HG03097 (cell line): Measurements from ENCODE around the gene PRSS56.

ENCODE experiments used
- ATAC-seq: cut with Tn5 transposase; IDR thresholded peaks from one replicate; pipeline ENCODE4 v1.9.1; 2021; ENCODE audit not compliant: unreplicated experiment, low FRiP score

Gene PRSS56

DNA sequence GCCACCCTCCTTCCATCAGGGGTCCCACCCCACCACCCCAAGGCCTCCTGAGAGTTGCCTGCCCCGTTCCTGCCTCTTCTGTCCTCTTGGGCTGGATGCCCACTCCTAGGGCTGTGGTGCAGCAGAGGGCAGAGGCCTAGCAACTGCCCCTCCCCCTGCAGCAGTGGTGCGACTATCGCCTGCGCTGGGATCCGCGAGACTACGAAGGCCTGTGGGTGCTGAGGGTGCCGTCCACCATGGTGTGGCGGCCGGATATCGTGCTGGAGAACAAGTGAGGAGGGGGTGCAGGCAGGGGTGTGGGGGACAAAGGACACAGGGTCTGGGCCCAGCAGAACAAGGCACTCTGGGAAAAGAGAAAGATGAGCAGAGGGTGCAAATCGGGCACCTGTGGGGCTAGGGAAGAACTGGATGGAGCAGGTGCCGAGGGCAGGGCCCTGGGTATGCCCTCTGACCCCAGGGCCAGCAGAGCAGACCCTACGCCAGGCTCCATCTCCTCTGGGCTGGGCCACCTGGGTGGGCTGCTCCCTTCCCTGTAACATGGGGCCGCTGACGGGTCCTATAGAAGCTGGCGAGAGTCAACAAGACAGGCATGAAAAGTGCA, 20.4 kb downstream of the PRSS56 start:
- no peak for ATAC-seq

DNA sequence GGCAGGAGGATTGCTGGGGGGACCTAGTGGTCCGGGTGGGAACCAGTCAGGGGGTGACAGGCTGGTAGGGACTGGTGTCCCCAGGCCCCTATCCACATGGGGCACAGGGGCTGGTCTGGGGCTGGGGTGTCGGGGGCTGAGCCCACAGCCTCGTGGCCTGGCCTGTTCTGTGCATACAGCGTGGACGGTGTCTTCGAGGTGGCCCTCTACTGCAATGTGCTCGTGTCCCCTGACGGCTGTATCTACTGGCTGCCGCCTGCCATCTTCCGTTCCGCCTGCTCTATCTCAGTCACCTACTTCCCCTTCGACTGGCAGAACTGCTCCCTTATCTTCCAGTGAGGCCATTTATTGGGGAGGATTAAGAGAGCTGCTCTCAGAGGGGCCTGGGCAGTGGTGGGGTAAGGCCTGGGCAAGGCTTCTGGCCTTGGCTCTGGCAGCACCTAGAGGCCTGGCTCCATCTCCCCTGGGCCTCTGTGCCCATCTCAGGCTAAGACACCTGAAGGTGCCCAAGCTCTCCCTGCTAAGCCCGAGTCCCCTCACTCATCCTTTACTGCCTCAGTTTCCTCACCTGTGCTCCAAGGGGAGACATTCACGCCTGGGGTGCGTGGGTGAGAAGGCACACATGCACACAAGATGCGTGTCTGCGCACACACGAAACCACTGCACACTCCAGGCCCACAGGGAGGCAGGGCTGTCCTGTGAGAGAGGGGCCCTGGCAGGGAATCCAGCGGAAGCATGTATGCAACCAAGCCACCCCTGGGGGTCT, 21.2 kb downstream of the PRSS56 start:
- no peak for ATAC-seq

DNA sequence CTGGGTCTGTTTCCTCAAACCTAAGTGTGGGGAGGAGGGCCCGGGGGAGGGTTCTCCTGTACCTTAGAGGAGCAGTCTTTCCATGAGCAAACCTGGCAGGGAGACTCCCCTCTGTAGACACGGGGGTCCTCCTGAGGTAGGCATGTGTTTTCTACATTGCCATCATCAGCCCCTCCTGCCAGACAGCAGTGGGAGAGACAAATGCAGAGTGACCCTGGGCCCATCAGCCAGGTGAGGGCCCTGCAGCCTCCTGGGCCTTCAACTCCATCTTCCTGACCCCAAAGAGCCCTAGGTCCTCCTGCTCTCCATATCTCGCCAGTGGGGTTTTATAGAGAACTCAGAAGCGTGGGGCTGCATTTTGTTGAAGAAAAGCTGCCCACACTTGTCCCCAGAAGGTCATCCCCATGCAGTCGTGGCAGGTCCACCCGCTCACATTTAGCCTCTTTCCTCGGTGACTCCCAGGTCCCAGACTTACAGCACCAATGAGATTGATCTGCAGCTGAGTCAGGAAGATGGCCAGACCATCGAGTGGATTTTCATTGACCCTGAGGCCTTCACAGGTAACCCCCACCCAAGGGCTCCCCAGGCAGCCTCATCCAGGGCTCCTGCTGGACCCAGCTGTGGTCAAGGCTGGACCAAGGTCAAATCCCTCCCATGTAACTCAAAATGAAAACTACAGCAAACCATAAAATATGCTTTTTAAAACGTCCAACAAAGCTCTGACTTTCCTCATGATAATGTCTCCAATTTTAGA, 21.9 kb downstream of the PRSS56 start:
- ATAC-seq, result no peak

DNA sequence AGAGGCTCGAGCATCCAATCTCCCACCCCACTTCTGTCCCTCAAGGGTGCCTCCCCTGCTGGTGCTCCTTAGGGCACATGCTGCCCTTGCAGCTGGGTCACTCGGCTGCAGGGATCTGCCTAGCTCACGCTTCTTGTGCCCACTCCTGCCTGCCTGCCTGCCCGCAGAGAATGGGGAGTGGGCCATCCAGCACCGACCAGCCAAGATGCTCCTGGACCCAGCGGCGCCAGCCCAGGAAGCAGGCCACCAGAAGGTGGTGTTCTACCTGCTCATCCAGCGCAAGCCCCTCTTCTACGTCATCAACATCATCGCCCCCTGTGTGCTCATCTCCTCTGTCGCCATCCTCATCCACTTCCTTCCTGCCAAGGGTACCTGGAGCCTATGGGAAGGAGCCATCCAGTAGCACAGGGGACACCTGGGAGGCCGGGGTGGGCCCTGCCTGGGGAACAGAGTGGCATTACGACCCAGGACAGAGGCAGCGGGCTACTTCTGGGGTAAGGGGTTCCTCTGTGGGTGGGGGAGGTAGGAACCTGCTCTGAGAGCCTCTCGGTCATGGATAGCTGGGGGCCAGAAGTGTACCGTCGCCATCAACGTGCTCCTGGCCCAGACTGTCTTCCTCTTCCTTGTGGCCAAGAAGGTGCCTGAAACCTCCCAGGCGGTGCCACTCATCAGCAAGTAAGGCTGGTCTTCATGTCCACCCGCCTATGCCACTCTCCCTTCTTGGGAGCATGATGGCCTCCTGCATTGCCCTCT, 22.7 kb downstream of the PRSS56 start:
- ATAC-seq, result no peak

DNA sequence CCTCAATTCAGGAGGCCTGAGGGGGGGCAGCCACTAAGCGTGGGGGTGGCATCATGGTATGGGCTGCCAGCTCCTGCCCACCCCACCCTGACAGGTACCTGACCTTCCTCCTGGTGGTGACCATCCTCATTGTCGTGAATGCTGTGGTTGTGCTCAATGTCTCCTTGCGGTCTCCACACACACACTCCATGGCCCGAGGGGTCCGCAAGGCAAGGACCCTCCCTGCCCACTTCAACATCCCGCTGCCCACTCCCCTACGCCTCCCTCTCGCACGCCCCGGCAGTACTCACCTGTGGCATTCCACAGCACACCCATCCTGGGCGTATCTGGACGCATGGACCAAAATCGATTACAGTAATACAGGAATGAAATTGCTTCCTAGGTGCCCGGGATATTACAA, 23.3 kb downstream of the PRSS56 start:
- ATAC-seq, result no peak

DNA sequence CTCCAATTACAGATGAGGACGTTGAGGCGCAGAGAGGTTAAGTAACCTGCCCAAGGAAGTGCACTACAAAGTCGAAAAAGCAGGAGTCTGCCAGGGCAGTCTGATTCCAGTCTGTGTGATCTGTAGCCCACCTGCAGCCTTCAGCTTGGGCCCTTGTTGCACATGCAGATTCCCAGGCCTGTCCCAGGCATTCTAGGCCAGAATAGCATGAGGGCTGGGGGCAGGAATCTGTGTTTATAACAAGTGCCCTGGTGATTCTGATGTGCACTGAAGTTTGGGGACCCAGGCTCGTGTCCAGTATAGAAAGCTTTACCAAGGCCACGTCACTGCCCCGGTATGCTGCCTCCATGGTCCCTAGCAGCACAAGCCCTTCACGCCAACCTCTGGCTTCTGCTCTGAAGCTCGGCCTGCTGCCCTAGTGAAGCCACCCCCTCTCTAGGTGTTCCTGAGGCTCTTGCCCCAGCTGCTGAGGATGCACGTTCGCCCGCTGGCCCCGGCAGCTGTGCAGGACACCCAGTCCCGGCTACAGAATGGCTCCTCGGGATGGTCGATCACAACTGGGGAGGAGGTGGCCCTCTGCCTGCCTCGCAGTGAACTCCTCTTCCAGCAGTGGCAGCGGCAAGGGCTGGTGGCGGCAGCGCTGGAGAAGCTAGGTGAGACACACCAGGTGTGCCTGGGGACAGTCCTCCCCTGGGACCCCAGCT, 23.9 kb downstream of the PRSS56 start:
- ATAC-seq, result no peak

DNA sequence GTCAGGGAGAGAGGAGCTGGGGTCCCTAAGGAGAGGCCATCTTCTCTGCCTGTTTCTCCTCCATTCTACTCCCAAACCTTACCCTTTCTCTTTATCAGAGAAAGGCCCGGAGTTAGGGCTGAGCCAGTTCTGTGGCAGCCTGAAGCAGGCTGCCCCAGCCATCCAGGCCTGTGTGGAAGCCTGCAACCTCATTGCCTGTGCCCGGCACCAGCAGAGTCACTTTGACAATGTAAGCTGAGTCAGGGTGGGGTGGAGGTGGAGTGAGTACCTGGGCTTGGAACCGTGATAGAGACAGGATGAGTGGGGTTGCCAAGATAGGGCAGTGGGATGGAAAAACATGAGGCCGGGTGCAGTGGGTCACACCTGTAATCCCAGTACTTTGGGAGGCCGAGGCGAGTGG, 24.5 kb downstream of the PRSS56 start:
- ATAC-seq, result no peak

DNA sequence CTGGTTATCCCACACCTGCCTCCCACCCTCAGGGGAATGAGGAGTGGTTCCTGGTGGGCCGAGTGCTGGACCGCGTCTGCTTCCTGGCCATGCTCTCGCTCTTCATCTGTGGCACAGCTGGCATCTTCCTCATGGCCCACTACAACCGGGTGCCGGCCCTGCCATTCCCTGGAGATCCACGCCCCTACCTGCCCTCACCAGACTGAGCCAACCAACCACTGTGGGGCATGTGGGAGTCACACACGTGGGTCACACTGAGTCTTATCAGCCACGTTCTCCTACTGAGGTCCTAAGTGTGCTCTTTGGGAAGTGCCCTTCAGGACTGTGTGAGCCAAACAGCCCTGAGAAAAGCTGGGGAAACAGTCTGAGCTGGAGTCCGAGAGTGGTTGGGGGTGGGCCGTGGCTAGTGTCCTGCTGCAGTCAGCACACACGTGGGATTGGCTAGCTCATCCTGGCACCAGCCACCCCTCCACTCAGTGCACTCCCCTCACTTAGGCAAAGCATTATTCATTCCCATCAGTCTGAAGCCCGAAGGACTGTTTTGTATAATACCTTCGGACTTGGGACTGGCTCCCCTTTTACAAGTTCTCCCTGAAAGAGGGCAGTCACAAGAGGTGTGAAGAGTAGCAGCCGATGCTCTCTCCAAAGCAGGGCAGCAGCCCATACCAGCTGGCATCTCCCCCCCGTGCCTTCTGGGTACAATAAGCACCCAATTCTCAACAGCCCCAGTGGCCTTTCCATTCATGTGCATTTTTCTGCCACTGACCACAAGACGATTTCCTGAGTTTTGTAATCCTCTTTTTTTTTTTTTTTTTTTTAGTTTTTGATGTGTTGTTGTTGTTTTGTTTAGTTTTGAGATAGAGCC, 25.6 kb downstream of the PRSS56 start:
- no peak for ATAC-seq

DNA sequence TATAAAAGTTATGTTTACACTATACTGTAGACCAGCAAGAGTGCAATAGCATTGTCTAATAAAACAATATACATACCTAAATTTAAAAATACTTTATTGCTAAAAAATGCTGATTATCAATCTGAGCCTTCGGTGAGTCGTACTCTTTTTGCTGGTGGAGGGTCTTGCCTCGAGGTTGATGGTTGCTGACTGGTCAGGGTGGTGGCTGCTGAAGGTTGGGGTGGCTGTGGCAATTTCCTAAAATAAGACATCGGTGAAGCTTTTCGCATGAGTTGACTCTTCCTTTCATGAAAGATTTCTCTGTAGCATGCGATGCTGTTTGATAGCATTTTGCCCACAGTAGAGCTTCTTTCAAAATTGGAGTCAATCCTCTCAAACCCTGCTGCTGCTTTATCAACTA, 27.8 kb downstream of the PRSS56 start:
- no peak for ATAC-seq

DNA sequence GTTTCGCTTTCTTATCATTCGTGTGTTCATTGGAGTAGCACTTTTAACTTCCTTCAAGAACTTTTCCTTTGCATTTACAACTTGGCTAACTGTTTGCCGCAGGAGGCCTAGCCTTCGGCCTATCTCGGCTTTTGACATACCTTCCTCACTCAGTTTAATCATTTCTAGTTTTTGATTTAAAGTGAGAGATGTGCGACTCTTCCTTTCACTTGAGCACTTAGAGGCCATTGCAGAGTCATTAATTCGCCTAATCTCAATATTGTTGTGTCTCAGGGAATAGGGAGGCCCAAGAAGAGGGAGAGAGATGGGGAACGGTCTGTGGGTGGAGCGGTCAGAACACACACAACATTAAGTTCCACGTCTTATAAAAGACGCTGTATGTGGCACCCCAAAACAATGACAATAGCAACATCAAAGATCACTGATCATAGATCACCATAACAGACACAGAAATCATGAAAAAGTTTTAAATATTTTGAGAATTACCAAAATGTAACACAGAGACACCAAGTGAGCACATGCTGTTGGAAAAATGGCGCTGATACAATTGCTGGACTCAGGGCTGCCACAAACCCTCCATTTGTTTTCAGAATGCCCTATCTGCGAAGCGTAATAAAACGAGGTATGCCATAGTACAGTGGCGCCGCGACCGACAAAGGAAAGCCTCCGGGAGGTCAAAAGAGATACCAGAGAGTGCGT, 29.6 kb downstream of the PRSS56 start:
- no peak for ATAC-seq

DNA sequence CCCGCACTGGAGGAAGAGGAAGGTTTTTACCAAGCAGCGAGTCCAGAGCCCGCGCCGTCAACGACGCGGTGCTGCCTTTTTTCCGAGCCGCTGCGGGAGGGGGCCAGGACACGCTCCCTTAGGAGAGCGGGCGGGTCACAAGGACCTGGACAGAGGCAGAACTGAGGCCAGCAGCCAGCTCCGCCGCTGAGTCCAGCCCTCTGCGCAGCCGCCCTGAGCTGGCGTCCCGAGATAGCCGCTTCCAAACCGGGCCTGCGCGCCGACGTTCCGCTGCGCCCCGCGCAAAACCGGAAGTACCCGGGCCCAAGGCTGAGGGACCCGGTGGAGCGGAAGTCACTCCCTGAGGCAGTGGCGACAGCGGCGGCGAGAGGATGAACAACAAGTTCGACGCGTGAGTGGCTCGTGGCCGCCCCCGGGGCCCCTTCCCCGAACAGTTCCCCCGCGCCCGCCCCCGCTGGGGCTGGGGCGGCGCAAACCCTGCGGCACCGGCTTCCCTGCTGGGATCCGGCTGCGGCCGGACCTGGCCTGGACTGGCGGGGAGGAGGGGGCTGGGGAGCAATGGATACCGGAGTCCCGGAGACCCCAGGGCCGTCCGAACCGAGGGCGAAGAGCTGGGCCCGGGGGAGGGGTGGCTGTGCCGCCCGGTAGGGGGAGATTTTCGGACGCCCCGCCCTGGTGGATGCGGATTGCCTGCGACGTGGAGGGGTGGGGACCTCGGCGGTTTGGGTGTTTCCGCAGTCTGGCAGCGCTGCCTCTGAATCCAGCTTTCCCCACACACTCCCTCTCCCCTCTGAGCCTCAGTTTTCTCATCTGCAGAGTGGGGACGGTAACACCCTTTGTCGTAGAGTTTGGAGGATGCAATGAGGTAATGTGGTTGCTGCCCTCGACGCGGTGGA, 30.4 kb downstream of the PRSS56 start, which contains the start of the genes EIF4E2 and TIGD1:
Gene EIF4E2 (plus strand): TSS at position 336 of the 896 bp plus-strand sequence. CDS start 36 bp downstream, at position 372.
Gene TIGD1 (minus strand): TSS at position 204 of the 896 bp plus-strand sequence. CDS start 675 bp downstream, outside the sequence.
- peak; percentile 91 for ATAC-seq

DNA sequence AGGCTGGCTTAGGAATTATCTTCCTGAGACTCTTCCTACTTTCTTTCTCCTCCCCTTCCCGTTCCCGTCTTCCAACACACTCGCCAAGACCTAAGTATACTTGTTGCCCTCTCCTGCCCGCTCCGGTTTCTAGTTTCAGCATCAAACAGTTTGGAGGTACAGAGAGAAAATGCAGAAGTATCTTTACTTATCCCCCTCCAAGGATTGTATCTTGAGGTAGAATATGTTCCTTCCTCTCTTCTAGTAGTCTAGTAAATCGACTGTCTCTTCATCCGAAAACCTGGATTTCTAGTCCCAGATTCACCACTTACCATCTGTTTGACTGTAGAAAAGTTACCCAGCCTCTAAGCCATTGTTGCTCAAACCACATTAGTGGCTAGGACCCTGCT, 31.1 kb downstream of the PRSS56 start:
- no peak for ATAC-seq

DNA sequence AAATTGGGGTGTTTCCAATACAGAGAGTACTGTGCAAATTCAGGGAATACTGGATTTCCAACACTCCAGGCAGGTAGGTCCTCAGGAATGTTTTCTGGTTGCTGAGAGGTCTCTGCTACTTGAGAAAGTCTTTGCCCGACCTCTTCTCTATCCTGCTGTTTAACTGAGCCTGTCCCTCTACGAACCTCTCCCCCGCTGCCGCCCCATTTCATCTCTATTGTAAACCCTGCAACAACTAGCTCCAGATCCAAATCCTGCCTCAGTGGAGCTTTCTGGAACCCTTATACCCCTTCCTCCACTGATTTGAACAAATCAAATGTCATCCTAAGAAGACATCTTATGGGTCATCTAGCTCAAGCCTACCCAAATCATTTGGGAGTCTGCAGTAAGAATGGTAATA, 31.6 kb downstream of the PRSS56 start:
- no peak for ATAC-seq

DNA sequence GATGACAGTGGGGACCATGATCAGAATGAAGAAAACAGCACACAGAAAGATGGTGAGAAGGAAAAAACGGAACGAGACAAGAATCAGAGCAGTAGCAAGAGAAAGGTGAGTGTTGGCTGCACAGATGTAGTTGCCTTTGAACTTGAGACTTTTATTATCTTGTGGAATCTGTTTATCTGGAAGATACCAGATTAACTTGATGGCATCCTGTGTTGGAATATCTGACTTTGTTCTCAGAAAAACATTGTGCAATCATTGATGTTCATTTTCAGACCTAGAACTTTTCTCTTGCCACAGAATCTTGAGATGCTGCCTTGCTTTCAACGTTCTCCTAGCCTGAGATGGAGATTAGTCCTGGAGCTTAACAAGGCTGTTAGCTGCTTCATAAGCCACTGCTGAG, 36.2 kb downstream of the PRSS56 start:
- no peak for ATAC-seq

DNA sequence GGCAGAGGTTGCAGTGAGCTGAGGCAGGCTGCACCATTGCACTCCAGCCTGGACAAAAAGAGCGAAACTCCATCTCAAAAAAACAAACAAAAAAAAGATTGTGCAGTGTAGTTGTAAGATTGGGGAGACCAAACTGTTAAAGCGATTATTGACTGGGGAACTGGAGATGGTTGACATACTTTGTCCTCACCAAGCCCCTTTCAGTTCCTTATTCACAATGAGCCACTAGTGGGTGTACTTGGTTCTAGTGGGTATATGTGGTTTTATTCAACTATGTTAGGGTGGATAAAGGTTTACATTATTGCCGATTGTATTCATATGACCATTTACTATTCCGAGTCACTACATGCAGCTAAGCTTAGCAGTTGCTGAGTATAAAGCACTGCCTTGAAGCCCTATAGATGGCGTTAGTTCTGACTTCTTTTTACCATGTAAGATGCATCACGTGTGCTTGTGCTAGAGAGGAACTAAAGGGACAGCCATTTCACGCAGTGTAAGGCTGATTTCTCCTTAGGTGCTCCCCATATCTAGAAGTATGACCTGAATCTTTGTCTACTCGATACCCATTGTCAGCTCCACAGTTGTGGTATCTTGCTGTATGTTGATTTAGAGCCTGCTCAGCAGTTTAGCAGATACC, 42.4 kb downstream of the PRSS56 start:
- no peak for ATAC-seq

DNA sequence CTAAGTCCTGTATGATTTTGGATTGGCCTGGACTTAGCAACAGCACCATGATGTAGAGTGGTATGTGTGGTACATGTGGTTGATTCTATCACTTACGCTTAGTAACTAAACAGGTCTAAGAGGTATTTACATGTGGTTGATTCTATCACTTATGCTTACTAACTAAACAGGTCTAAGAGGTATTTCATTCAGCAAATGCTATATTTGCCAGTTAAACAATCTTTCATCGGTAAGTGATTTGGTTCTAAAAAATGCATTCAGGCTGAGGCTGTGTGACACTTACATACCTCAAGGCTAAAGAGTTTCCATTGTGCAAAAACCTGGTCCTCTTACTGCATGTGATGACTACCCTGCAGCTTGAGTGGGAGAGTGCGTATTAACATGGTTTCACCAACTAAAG, 43.4 kb downstream of the PRSS56 start:
- ATAC-seq, result no peak

DNA sequence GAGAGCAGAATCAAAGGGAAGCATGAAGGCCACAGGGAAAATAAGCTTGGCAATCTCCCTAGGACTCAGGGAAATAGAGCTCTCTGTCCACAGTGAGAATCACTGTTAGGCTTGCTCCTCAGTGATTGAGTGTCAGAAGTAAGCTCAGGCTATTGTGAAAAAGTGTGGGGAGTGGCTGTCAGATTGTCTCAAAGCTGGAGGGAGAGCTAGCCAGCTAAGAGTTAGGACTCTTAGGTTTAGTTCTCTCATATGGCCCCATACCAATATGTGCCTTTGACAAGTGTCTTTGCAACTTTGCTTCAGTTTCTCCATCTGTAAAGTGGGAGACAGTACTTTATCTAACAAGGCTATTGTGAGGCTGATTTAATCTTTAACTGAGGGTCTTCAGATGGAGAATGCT, 47.5 kb downstream of the PRSS56 start:
- ATAC-seq, result no peak
